Thyroid gland (tissue), 4 donors: ENCODE results near the gene LYSMD3.

Source experiments
- CTCF ChIP-seq, 6 experiments: fragments of 200-600 bp in 3 of 6; fragments of 450-650 bp in 3 of 6; sonication (generic) in 3 of 6; IDR thresholded peaks; one replicate each; pipeline ENCODE4 v1.5.1; 2016 to 2019; ENCODE audit warnings: antibody characterized with exemption in 6 of 6, mild to moderate bottlenecking in 2 of 6, inconsistent platforms in 1 of 6, moderate library complexity in 1 of 6
- POLR2A ChIP-seq, 2 donors: fragments of 450-650 bp; IDR thresholded peaks; one replicate each; pipeline ENCODE4 v1.6.1; 2017; ENCODE audit warnings: antibody characterized with exemption in 2 of 2, mild to moderate bottlenecking in 2 of 2, moderate library complexity in 1 of 2

GRCh38 chr5:90528601-90529193, 687 bp downstream of the LYSMD3 start:
- no peak for TF ChIP-seq CTCF (IDR thresholded peaks at IDR 0.05)
- no peak for TF ChIP-seq POLR2A (IDR thresholded peaks at IDR 0.05)
